Muscle layer of colon (tissue), 2 donors: ENCODE data around the gene FAM111A.
"Not testable (repeated sequence)": the region's sequence is repeated elsewhere in the genome, so short reads cannot be mapped to it uniquely, and the experiment has no call there.

Experiments used
- H3K27ac ChIP-seq: one replicate; pipeline ENCODE4 v1.7.0; 2013; ENCODE audit warnings: low read depth, mild to moderate bottlenecking, low read length, moderate library complexity
- H3K27me3 ChIP-seq, 2 donors: one replicate each; pipeline ENCODE4 v1.7.0; 2013; ENCODE audit warnings: low read length in 2 of 2, mild to moderate bottlenecking in 2 of 2; ENCODE audit not compliant: insufficient read depth in 2 of 2, control insufficient read depth in 1 of 2
- H3K36me3 ChIP-seq: one replicate; pipeline ENCODE4 v1.7.0; 2013; ENCODE audit warnings: mild to moderate bottlenecking, low read length; ENCODE audit not compliant: insufficient read depth
- H3K4me1 ChIP-seq: one replicate; pipeline ENCODE4 v1.7.0; 2013; ENCODE audit warnings: mild to moderate bottlenecking, low read length; ENCODE audit not compliant: insufficient read depth
- H3K4me3 ChIP-seq, 2 donors: one replicate each; pipeline ENCODE4 v1.7.0; 2013; ENCODE audit warnings: low read length in 2 of 2, low read depth in 1 of 2, mild to moderate bottlenecking in 1 of 2, moderate library complexity in 1 of 2
- H3K9ac ChIP-seq: one replicate; pipeline ENCODE4 v1.7.0; 2013; ENCODE audit warnings: low read length
- H3K9me3 ChIP-seq: one replicate; pipeline ENCODE4 v1.7.0; 2013; ENCODE audit warnings: mild to moderate bottlenecking, low read length
- donor health status: abdominal sarcoma.
- donor health status: Adenocarcinoma of cecum.

FAM111A gene

GRCh38 chr11:59142530-59143507, at the start of gene FAM111A:
Gene FAM111A, plus strand, starts transcription at chr11:59142856. Its CDS starts 6,017 bp downstream, at chr11:59148873.
- peak within 1 kb of the TSS; percentile 88 to 94 for H3K4me3 ChIP-seq
- H3K4me1 ChIP-seq: peaks cover 17% of the 10 kb centered on the region
- peak within 1 kb of the TSS; percentile 73 for H3K9ac ChIP-seq
- no peaks in the 10 kb centered on the region for H3K36me3 ChIP-seq
- no peaks in the 10 kb centered on the region for H3K9me3 ChIP-seq
- no peaks in the 10 kb centered on the region for H3K27me3 ChIP-seq
- peak within 1 kb of the TSS; percentile 97 for H3K27ac ChIP-seq

GRCh38 chr11:59093576-59093975, 49.1 kb upstream of the FAM111A start:
- not testable (repeated sequence) for H3K36me3 ChIP-seq, H3K9ac ChIP-seq, H3K27ac ChIP-seq, H3K27me3 ChIP-seq, H3K9me3 ChIP-seq, H3K4me3 ChIP-seq, H3K4me1 ChIP-seq

GRCh38 chr11:59095225-59095624, 47.4 kb upstream of the FAM111A start:
- H3K27ac ChIP-seq, H3K9ac ChIP-seq, H3K4me1 ChIP-seq, H3K9me3 ChIP-seq, H3K27me3 ChIP-seq, H3K4me3 ChIP-seq, H3K36me3 ChIP-seq: not testable (repeated sequence)

GRCh38 chr11:59095972-59096575, 46.6 kb upstream of the FAM111A start:
- H3K4me1 ChIP-seq, H3K36me3 ChIP-seq, H3K27ac ChIP-seq, H3K27me3 ChIP-seq, H3K9me3 ChIP-seq, H3K9ac ChIP-seq, H3K4me3 ChIP-seq: not testable (repeated sequence)

- no peaks in the 10 kb centered on the region for H3K27me3 ChIP-seq
- no peaks in the 10 kb centered on the region for H3K9me3 ChIP-seq
- no peak overlapping the region for H3K9ac ChIP-seq
- H3K27ac ChIP-seq: no peak overlapping the region
- H3K36me3 ChIP-seq: no peaks in the 10 kb centered on the region
- H3K4me3 ChIP-seq: no peak overlapping the region
- no peaks in the 10 kb centered on the region for H3K4me1 ChIP-seq
Measured at GRCh38 chr11:59097113-59097708, 45.4 kb upstream of the FAM111A start.

- not testable (repeated sequence) for H3K9me3 ChIP-seq
Measured at GRCh38 chr11:59097938-59098337, 44.7 kb upstream of the FAM111A start.

GRCh38 chr11:59102259-59102765, 40.3 kb upstream of the FAM111A start:
- H3K9ac ChIP-seq: no peak overlapping the region
- H3K4me1 ChIP-seq: peaks cover 9% of the 10 kb centered on the region
- no peak overlapping the region for H3K27ac ChIP-seq
- H3K27me3 ChIP-seq: peaks cover 0 to 8% of the 10 kb centered on the region in 2 donors
- no peaks in the 10 kb centered on the region for H3K36me3 ChIP-seq
- H3K4me3 ChIP-seq: peak overlapping the region; percentile 20 to 39
- no peaks in the 10 kb centered on the region for H3K9me3 ChIP-seq

More at GRCh38 chr11:59097938-59098337, 44.7 kb upstream of the FAM111A start:
- H3K27me3 ChIP-seq, H3K27ac ChIP-seq, H3K4me3 ChIP-seq, H3K9ac ChIP-seq, H3K4me1 ChIP-seq, H3K36me3 ChIP-seq: not testable (repeated sequence)

GRCh38 chr11:59106363-59107336, 36.0 kb upstream of the FAM111A start, which contains the start of gene FAM111B:
Gene FAM111B, plus strand, starts transcription at chr11:59107237. Its CDS starts 2,389 bp downstream, at chr11:59109626.
- Histone ChIP-seq H3K9me3 (no peaks in the 10 kb centered on the region), H3K27me3 (peaks cover 0 to 8% of the 10 kb centered on the region in 2 donors), H3K36me3 (no peaks in the 10 kb centered on the region), H3K4me1 (peaks cover 11% of the 10 kb centered on the region), H3K4me3 (peak within 1 kb of the TSS; percentile 41 to 56), H3K27ac (no peak within 1 kb of the TSS), H3K9ac (no peak within 1 kb of the TSS)

GRCh38 chr11:59107721-59108120, 34.9 kb upstream of the FAM111A start:
- H3K36me3 ChIP-seq, H3K27ac ChIP-seq, H3K9me3 ChIP-seq, H3K27me3 ChIP-seq, H3K9ac ChIP-seq, H3K4me3 ChIP-seq: not testable (repeated sequence)
- H3K4me1 ChIP-seq: peaks cover 11% of the 10 kb centered on the region

- Histone ChIP-seq H3K4me1 (no peaks in the 10 kb centered on the region), H3K9me3 (no peaks in the 10 kb centered on the region), H3K9ac (no peak overlapping the region), H3K27me3 (no peaks in the 10 kb centered on the region), H3K36me3 (no peaks in the 10 kb centered on the region), H3K4me3 (no peak overlapping the region), H3K27ac (no peak overlapping the region)
Measured at GRCh38 chr11:59112494-59112893, 30.2 kb upstream of the FAM111A start.
